ENCODE results near the gene C1QA. TPM values are rescaled to one million over a fixed set of nuclear protein-coding genes. Genes with fewer than 3 reads are reported as not detected.

The C1QA gene
- polyA plus RNA-seq, 1 donor (not counting 4 experiments of a cell fraction or from before 2014, with no cell fraction given): not detected

DNA sequence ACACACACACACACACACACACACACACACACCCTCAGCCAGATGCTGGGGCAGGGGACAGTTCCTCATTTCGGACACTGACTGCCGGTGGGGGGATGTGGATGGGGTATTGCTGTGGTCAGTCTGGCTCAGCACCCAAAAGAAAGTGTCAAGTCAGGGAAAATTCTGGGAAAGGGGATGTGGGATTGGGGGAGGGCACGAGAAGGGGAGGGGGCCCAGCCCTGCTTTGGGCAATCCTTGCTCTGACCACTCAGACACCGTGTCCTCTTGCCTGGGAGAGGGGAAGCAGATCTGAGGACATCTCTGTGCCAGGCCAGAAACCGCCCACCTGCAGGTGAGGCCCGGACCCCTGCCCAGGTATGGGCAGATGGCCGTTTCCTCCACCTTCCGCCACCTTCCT is 7.0 kb downstream of the C1QA start, which contains the start of gene C1QC:
TSS of gene C1QC (plus strand) at position 253 of the 400 bp plus-strand sequence. CDS start 391 bp downstream, outside the sequence.
- Histone ChIP-seq H3K27ac (ENCODE audit: control insufficient read depth, insufficient read depth, low read length) (no peak within 1 kb of the TSS), H4K20me1 (ENCODE audit: control insufficient read depth, extremely low read depth, insufficient read depth, low read length) (peaks cover 3% of the 10 kb centered on the region), H3K4me1 (ENCODE audit: control insufficient read depth, extremely low read depth, insufficient read depth, low read length) (no peaks in the 10 kb centered on the region), H3K27me3 (ENCODE audit: control insufficient read depth, extremely low read depth, insufficient read depth, low read length) (no peaks in the 10 kb centered on the region), H3K9me1 (ENCODE audit: control insufficient read depth, extremely low read depth, insufficient read depth, low read length) (no peaks in the 10 kb centered on the region), H3K9me3 (ENCODE audit: control insufficient read depth, low read depth, low read length) (no peaks in the 10 kb centered on the region), H3K4me2 (ENCODE audit: control insufficient read depth, extremely low read depth, insufficient read depth, low read depth, low read length) (no peak within 1 kb of the TSS), H3K79me2 (ENCODE audit: control insufficient read depth, insufficient read depth, low read length) (no peaks in the 10 kb centered on the region), H3K4me3 (ENCODE audit: control insufficient read depth in 2 of 3, extremely low read depth in 1 of 3, insufficient read depth in 2 of 3, low read depth in 1 of 3, low read length in 3 of 3) (no peak within 1 kb of the TSS), H3K9ac (ENCODE audit: control insufficient read depth, extremely low read depth, insufficient read depth, low read length) (no peak within 1 kb of the TSS), H2AFZ (ENCODE audit: control insufficient read depth, low read length) (no peak within 1 kb of the TSS), H3K36me3 (ENCODE audit: control insufficient read depth in 2 of 2, extremely low read depth in 1 of 2, insufficient read depth in 2 of 2, low read length in 2 of 2) (no peaks in the 10 kb centered on the region)
- FAIRE-seq: no peak
- no peak for DNase-seq (ENCODE audit: low read depth, low spot score)
- no peak for TF ChIP-seq EZH2 (IDR thresholded peaks at IDR 0.05; ENCODE audit: low read length)
- TF ChIP-seq, protein P1, sequence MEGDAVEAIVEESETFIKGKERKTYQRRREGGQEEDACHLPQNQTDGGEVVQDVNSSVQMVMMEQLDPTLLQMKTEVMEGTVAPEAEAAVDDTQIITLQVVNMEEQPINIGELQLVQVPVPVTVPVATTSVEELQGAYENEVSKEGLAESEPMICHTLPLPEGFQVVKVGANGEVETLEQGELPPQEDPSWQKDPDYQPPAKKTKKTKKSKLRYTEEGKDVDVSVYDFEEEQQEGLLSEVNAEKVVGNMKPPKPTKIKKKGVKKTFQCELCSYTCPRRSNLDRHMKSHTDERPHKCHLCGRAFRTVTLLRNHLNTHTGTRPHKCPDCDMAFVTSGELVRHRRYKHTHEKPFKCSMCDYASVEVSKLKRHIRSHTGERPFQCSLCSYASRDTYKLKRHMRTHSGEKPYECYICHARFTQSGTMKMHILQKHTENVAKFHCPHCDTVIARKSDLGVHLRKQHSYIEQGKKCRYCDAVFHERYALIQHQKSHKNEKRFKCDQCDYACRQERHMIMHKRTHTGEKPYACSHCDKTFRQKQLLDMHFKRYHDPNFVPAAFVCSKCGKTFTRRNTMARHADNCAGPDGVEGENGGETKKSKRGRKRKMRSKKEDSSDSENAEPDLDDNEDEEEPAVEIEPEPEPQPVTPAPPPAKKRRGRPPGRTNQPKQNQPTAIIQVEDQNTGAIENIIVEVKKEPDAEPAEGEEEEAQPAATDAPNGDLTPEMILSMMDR (optimal IDR thresholded peaks at IDR 0.05 in 1 of 3, IDR thresholded peaks at IDR 0.05 in 1 of 3, conservative IDR thresholded peaks at IDR 0.05 in 1 of 3; ENCODE audit: extremely low read depth in 1 of 3, insufficient read depth in 2 of 3, low read length in 3 of 3): no peak
- dilution Hi-C loops (cut with MboI; ENCODE audit: extremely low pct_ligation_motif_present, low sequenced_read_pairs): no loop called here

DNA sequence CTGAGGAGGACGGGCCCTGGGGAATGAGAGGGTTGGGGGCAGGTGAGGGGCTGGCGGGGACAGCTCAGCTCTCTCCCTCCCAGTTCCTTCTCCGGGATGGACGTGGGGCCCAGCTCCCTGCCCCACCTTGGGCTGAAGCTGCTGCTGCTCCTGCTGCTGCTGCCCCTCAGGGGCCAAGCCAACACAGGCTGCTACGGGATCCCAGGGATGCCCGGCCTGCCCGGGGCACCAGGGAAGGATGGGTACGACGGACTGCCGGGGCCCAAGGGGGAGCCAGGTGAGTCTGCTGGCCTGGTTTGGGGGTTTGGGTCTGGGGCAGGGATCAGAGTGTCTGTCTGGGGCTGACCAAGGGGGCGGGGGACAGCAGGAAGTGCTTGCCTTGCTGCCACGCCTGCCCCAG is 7.5 kb downstream of the C1QA start:
- Histone ChIP-seq H2AFZ (ENCODE audit: control insufficient read depth, low read length) (no peak overlapping the region), H4K20me1 (ENCODE audit: control insufficient read depth, extremely low read depth, insufficient read depth, low read length) (peaks cover 3% of the 10 kb centered on the region), H3K4me1 (ENCODE audit: control insufficient read depth, extremely low read depth, insufficient read depth, low read length) (no peaks in the 10 kb centered on the region), H3K4me2 (ENCODE audit: control insufficient read depth, extremely low read depth, insufficient read depth, low read depth, low read length) (no peak overlapping the region), H3K9me1 (ENCODE audit: control insufficient read depth, extremely low read depth, insufficient read depth, low read length) (no peaks in the 10 kb centered on the region), H3K4me3 (ENCODE audit: control insufficient read depth in 2 of 3, extremely low read depth in 1 of 3, insufficient read depth in 2 of 3, low read depth in 1 of 3, low read length in 3 of 3) (no peak overlapping the region), H3K79me2 (ENCODE audit: control insufficient read depth, insufficient read depth, low read length) (no peaks in the 10 kb centered on the region), H3K27me3 (ENCODE audit: control insufficient read depth, extremely low read depth, insufficient read depth, low read length) (no peaks in the 10 kb centered on the region), H3K36me3 (ENCODE audit: control insufficient read depth in 2 of 2, extremely low read depth in 1 of 2, insufficient read depth in 2 of 2, low read length in 2 of 2) (no peaks in the 10 kb centered on the region), H3K9ac (ENCODE audit: control insufficient read depth, extremely low read depth, insufficient read depth, low read length) (no peak overlapping the region), H3K9me3 (ENCODE audit: control insufficient read depth, low read depth, low read length) (no peaks in the 10 kb centered on the region), H3K27ac (ENCODE audit: control insufficient read depth, insufficient read depth, low read length) (no peak overlapping the region)
- dilution Hi-C loops (cut with MboI; ENCODE audit: extremely low pct_ligation_motif_present, low sequenced_read_pairs): no loop called here
- no peak for DNase-seq (ENCODE audit: low read depth, low spot score)
- FAIRE-seq: no peak
- no peak for TF ChIP-seq EZH2 (IDR thresholded peaks at IDR 0.05; ENCODE audit: low read length)
- TF ChIP-seq, protein P1 (optimal IDR thresholded peaks at IDR 0.05 in 1 of 3, IDR thresholded peaks at IDR 0.05 in 1 of 3, conservative IDR thresholded peaks at IDR 0.05 in 1 of 3; ENCODE audit: extremely low read depth in 1 of 3, insufficient read depth in 2 of 3, low read length in 3 of 3): no peak

Data from keratinocyte (primary cell).